Stimulated activated CD4-positive, alpha-beta T cell treated with anti-CD3 and anti-CD28 coated beads, TNF-alpha, amount 100 ng/mL, for 48 hours (primary cell): ENCODE data around the gene LSAMP.

ENCODE experiments used
- DNase-seq, 3 donors: peaks; one replicate each; pipeline ENCODE4 v3.0.0-alpha.2; 2020; ENCODE audit warnings: low read depth in 3 of 3

LSAMP gene

DNA sequence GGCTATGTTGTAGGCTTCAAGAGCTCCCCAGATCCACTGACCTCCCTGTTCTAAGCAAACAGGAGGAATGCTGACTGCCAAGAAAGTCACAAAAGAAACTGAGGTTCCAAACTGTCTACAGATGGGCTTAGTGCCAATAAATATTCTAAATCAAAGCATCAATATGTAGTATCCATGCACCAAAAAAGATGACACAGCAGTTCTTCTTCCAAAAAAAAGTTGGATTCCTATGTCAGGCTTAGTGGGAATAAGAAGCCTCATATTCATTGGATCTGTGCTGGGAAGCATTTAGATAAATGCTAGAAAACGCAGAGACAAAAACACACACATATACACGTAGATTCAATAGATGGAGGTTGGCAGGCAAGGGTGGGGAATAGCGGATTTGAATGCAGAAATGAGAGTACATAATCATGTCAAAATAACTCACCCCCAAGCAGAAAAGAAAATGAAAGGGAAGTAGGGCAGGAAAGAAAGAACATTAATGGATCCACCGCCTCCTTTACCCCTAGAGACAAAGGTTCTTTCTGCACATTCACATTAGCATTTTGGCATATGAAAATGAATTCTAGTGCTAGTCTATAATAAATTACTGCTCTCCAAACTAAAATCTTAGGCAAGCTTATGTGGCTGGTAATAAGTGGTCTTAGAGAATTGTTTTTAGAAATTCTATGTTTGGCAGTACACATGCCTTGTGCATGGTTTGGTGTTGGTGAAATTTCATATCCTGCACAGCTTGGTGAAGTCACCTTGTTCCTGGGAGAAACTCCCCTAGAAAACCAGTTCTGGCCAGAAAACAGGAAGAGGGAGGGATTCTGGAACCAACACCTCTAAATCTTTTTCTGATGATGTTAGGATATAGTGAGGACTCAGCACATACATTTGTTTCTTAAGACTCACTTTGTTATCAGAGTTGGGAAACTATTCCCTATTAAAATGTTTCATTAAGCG lies 283.4 kb downstream of the LSAMP start:
- no peak for DNase-seq

DNA sequence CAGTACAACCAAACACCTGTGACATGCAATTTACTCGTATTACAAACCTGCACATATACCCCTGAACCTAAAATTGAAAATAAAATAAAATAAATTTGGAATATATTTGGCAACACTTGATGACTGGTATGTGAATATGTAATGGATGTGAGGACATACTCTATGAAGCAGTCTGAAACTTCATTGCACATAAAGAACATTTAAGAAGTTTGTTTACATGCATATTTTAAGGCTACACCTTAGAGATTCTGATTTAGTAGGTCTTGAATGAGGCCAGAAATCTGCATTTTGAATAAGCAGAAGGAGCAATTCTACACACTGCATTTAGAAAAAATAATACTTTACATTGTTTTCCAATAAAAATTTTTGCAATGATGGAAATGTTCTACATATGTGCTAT lies 284.7 kb downstream of the LSAMP start:
- DNase-seq, result no peak

DNA sequence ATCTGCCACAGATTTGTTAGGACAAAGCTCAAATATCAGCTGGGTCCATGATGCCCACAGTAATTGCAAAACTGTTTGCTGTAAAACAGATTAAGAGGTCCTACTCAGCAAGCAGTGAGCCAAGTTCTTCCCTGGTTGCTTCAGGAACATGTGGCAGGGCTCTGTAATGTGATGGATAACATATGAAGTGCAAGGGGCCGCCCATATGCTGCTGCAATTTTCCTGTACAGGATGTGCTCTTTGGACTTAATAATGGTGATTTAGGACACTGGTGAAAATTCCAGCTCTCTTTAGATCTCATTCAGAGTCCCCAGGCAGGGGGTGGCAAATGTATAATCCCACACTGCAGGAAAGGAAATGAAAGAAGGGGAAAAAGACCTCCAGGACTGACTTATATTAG lies 289.4 kb downstream of the LSAMP start:
- no peak for DNase-seq

- no peak for DNase-seq
These were observed 290.9 kb downstream of the LSAMP start for GRCh38 chr3:116154389-116154788.

DNA sequence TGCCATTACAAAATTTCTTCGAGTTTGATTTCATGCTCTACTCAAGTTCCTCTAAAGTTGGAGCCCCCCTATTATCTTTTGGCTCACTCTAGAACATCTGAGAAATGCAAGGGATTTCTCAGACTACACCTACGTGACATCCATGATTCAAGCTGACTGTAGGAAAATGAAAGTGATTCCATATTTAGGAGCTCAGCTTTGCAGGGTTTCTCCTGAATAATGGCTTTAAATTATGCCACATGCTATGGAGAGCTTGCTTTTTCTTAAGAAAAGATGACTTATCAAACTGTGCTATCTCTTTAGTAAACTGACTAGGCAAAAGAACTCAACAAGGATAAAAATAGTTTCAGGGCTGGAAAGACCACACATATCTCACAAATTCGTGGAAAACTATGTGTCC lies 292.1 kb downstream of the LSAMP start:
- no peak for DNase-seq

- DNase-seq, result no peak
These were observed 294.6 kb downstream of the LSAMP start for GRCh38 chr3:116150655-116151167.

- DNase-seq, result no peak
These were observed 296.1 kb downstream of the LSAMP start for GRCh38 chr3:116148881-116149851.

DNA sequence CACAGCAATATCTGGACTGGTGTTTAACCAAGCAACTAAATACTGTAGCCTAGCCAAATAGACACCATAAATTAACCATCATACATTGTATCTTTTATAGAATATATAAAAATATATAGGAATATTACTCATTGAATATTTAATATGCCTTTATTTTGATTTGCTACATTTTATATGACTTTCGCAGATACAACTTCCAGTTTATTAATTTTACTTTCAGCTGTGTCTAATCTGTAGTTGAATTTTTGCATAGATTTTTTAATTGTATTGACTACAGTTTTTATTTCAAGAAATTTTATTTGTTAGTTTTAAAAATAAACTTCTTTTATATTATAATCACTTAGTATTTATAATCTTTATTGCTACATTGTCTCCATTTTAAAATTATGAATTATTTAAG lies 299.7 kb downstream of the LSAMP start:
- DNase-seq, result no peak

GRCh38 chr3:116141724-116142123 lies 303.6 kb downstream of the LSAMP start:
- DNase-seq, result no peak

GRCh38 chr3:116140100-116140689 lies 305.1 kb downstream of the LSAMP start:
- no peak for DNase-seq

DNA sequence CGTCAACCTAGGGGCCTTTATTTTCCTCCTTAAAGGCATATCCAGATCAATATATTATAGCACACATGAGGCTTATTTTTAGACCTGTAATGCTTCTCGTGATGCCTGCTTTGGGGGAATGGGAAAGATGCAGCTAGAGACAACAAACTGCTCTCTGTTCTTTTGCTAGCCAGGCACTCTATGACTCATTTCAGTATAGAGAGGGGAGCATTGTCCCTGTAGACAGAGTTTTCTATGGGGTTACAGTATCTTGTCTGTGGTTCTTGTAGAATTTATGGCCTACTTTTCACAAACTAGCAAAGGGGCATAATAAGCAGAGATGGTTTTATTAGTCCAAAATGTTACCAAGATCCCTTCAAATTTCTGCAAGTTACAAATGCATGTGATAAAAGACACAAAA lies 305.6 kb downstream of the LSAMP start:
- DNase-seq, result no peak

- DNase-seq, result no peak
These were observed 309.7 kb downstream of the LSAMP start for GRCh38 chr3:116135457-116136085.

DNA sequence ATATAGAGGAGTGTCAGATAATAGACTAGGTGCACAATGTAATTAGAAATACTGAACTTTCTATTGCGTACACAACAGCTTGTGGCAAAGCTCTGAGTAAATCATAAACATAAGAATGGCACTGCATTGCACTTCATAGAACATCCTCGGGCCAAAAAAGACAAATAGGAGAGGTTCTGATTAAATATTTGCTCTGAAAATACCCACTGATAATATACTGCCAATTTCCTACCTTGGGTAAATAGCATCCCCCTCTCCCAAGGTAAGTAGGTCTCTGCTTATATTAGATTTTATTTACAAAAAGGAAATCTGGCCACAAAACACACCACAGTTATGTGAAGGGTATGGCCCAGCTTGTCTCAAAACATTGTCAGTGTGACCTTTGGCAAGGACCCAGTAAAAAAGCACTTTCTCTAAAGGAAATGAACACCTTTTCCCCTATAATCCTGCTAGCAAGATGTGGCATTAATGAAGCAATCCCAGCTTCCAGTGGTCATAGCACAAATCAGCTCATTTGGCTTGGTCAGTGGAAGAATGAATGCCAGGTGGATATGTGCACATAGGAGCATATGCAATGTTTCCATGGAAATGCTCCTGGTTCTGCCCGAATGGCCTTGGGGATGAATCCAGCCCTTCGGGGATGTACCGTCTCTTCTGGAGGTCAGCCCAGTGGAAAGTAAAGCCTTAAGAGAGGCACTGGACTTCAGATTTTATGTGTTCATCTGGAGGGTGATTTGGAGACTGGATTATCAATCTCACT lies 315.9 kb downstream of the LSAMP start:
- DNase-seq, result no peak

GRCh38 chr3:116127464-116127863 lies 317.8 kb downstream of the LSAMP start:
- DNase-seq, result no peak

DNA sequence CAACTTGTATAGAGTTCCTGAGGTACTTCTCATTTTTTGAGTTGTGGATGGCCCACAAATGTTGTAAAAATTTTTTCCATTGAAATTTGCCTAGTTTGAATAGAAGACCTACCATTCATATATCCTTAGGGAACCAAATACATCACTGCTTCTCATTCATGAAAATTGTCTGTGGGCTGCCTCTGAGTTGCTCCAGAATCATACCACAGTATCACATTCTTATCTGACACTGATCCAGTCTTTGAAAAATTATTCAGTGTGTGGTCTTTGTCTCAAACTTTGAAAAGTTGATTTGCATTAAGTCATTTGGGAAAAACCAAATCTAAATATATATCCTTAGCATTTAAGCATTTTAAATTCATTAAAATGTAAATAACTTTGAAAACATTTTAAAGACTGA lies 321.1 kb downstream of the LSAMP start:
- DNase-seq, result no peak

GRCh38 chr3:116118475-116119169 lies 326.7 kb downstream of the LSAMP start:
- no peak for DNase-seq

DNA sequence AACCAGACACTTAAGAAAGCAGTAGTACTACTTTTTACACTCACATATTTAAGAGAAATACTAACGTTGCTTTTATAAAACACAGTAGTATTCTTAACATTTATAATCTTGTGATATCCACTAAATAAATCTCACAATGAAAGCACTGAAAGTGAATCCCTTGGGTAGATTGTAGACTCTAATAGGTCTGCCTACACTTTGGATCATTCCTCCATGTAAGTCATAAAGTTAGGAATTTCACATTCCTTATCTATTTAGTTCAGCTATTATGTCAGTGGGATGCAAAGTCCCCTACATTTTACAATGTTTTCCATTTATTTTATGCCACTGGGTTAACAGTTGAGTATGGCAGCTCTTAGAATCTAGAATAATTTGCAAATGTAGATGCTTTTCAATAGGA lies 330.7 kb downstream of the LSAMP start:
- no peak for DNase-seq

GRCh38 chr3:116112696-116113095 lies 332.6 kb downstream of the LSAMP start:
- DNase-seq, result no peak

- DNase-seq, result no peak
These were observed 333.5 kb downstream of the LSAMP start for GRCh38 chr3:116111765-116112164.
